Endothelial cell of umbilical vein (primary cell): ENCODE measurements around the gene TRIM24. TPM values are rescaled to one million over a fixed set of nuclear protein-coding genes. Genes with fewer than 3 reads are reported as not detected.

Experiments
- BruUV-seq: library from RNA; stranded (reverse); fragments of 400-500 nt; replicated peaks from 2 replicates; lab custom pipeline; 2021; lab: Mats Ljungman, UMichigan
- CTCF ChIA-PET: fragments of 300-600, 350-600 bp; sonication (Branson Sonifier 250); formaldehyde crosslinking; loops from one replicate; lab custom pipeline; 2021; ENCODE audit warnings: antibody characterized with exemption, inconsistent platforms; lab: Charles Lee
- POLR2A ChIA-PET: fragments of 300-600, 350-600 bp; sonication (Branson Sonifier 250); formaldehyde crosslinking; loops from one replicate; lab custom pipeline; 2021; ENCODE audit warnings: antibody characterized with exemption, inconsistent platforms; lab: Charles Lee
- DNase-seq: peaks from one replicate; pipeline ENCODE4 v3.0.0-alpha.2; 2011; ENCODE audit warnings: low read depth, low spot score
- FAIRE-seq: peaks from 2 replicates; lab custom pipeline; 2011; peaks lifted over from hg19 to GRCh38; lab: Jason Lieb, UNC
- H2AFZ ChIP-seq: 2 replicates; pipeline ENCODE4 v1.6.0; 2012; ENCODE audit warnings: low read depth, low read length, control low read depth, inconsistent platforms
- H3K27ac ChIP-seq: 2 replicates; pipeline ENCODE4 v1.5.1; 2011; ENCODE audit warnings: low read depth, mild to moderate bottlenecking, control low read depth, low read length, moderate library complexity; ENCODE audit not compliant: insufficient read depth
- H3K27me3 ChIP-seq, 2 experiments: 2 replicates each; pipeline versions ENCODE4 v1.6.0 to v1.6.1; 2011; ENCODE audit warnings: low read length in 2 of 2, mixed read lengths in 1 of 2; ENCODE audit not compliant: control insufficient read depth in 2 of 2, insufficient read depth in 2 of 2
- H3K36me3 ChIP-seq, 2 experiments: 2 replicates in 1 of 2; 3 replicates in 1 of 2; pipeline ENCODE4 v1.5.1; 2011; ENCODE audit warnings: low read length in 2 of 2, mild to moderate bottlenecking in 1 of 2, moderate library complexity in 1 of 2; ENCODE audit not compliant: control insufficient read depth in 2 of 2, insufficient read depth in 2 of 2; ENCODE audit errors: extremely low read depth in 1 of 2
- H3K4me1 ChIP-seq: 3 replicates; pipeline ENCODE4 v1.5.1; 2011; ENCODE audit warnings: mild to moderate bottlenecking, low read length; ENCODE audit not compliant: control insufficient read depth, insufficient read depth; ENCODE audit errors: extremely low read depth
- H3K4me2 ChIP-seq: 2 replicates; pipeline ENCODE4 v1.6.1; 2011; ENCODE audit warnings: low read length, control low read depth, mixed read lengths; ENCODE audit not compliant: insufficient read depth
- H3K4me3 ChIP-seq, 3 experiments: fragments of 200-600 bp in 1 of 3; sonication (generic), shearing (Covaris generic) in 1 of 3; replicated peaks in 1 of 3; 2 replicates each; pipeline ENCODE4 v1.5.1; 2011 to 2016; ENCODE audit warnings: control low read depth in 3 of 3, low read length in 3 of 3, mild to moderate bottlenecking in 2 of 3, inconsistent platforms in 1 of 3, low read depth in 1 of 3, moderate library complexity in 1 of 3; ENCODE audit not compliant: insufficient read depth in 1 of 3
- H3K79me2 ChIP-seq: 2 replicates; pipeline ENCODE4 v1.6.0; 2012; ENCODE audit warnings: low read length, inconsistent platforms; ENCODE audit not compliant: control insufficient read depth, insufficient read depth
- H3K9ac ChIP-seq: replicated peaks from 2 replicates; pipeline ENCODE3; 2011; ENCODE audit warnings: low read length, control low read depth; ENCODE audit not compliant: insufficient read depth; ENCODE audit errors: extremely low read depth
- H3K9me1 ChIP-seq: replicated peaks from 3 replicates; pipeline ENCODE4 v1.6.0; 2011; ENCODE audit warnings: mild to moderate bottlenecking, low read length; ENCODE audit not compliant: control insufficient read depth, insufficient read depth; ENCODE audit errors: extremely low read depth
- H3K9me3 ChIP-seq: replicated peaks from 2 replicates; pipeline ENCODE4 v1.5.1; 2012; ENCODE audit warnings: low read length, inconsistent platforms; ENCODE audit not compliant: control insufficient read depth, insufficient read depth
- H4K20me1 ChIP-seq: replicated peaks from 2 replicates; pipeline ENCODE3; 2011; ENCODE audit warnings: mild to moderate bottlenecking, low read length; ENCODE audit not compliant: control insufficient read depth, insufficient read depth; ENCODE audit errors: extremely low read depth
- CTCF ChIP-seq, 2 donors: IDR thresholded peaks; 1 replicate in 1 of 2; 2 replicates in 1 of 2; pipeline ENCODE4 v1.5.1; 2011; ENCODE audit warnings: low read length in 2 of 2, mild to moderate bottlenecking in 2 of 2, moderate library complexity in 2 of 2, control low read depth in 1 of 2, inconsistent platforms in 1 of 2, low read depth in 1 of 2; ENCODE audit not compliant: insufficient read depth in 1 of 2; ENCODE audit errors: extremely low read depth in 1 of 2
- EZH2 ChIP-seq: IDR thresholded peaks from 2 replicates; pipeline ENCODE4 v1.6.1; 2012; ENCODE audit warnings: borderline replicate concordance, low read depth, mild to moderate bottlenecking, moderate library complexity, low read length, inconsistent platforms; ENCODE audit not compliant: severe bottlenecking
- FOS ChIP-seq: IDR thresholded peaks from 2 replicates; pipeline ENCODE4 v1.6.1; 2011; ENCODE audit warnings: mild to moderate bottlenecking, low read length, moderate library complexity, borderline replicate concordance; ENCODE audit not compliant: insufficient read depth
- GATA2 ChIP-seq: IDR thresholded peaks from 2 replicates; pipeline ENCODE4 v1.7.0; 2011; ENCODE audit warnings: low read depth, mild to moderate bottlenecking, moderate library complexity, mixed read lengths, low read length; ENCODE audit not compliant: insufficient read length, insufficient read depth
- JUN ChIP-seq: IDR thresholded peaks from 2 replicates; pipeline ENCODE4 v1.6.1; 2011; ENCODE audit warnings: borderline replicate concordance, low read depth; ENCODE audit not compliant: insufficient read length, insufficient read depth
- MAX ChIP-seq: IDR thresholded peaks from 2 replicates; pipeline ENCODE4 v1.6.1; 2011; ENCODE audit not compliant: insufficient read depth, insufficient read length
- MYC ChIP-seq: IDR thresholded peaks from one replicate; pipeline ENCODE4 v1.6.1; 2011; ENCODE audit warnings: mild to moderate bottlenecking, low read depth, low read length
- POLR2A ChIP-seq: IDR thresholded peaks from 2 replicates; pipeline ENCODE4 v1.6.1; 2012; ENCODE audit warnings: low read depth, mild to moderate bottlenecking, control low read depth, low read length
- POLR2AphosphoS5 ChIP-seq: IDR thresholded peaks from 2 replicates; pipeline ENCODE4 v1.6.1; 2012; ENCODE audit warnings: low read depth, mild to moderate bottlenecking, control low read depth, low read length, moderate library complexity; ENCODE audit not compliant: insufficient read depth
- dilution Hi-C: fragments of 300-500 bp; cut with MboI; formaldehyde crosslinking; loops from one replicate; pipeline ENCODE4 v1.15.0; 2019; ENCODE audit warnings: low sequenced_read_pairs; ENCODE audit not compliant: extremely low pct_ligation_motif_present
- intact Hi-C: fragments of 100-400 bp; cut with micrococcal nuclease; formaldehyde crosslinking; loops from one replicate; pipeline ENCODE4 v1.10.0; 2022
- polyA plus RNA-seq, 4 experiments: library from polyadenylated mRNA; depleted of rRNA in 3 of 4; stranded (reverse) in 3 of 4; unstranded in 1 of 4; fragments of >200 nt; gene quantifications; 2 replicates each; pipeline versions ENCODE4 v1.2.1 to v1.2.3, GENCODE V29; 2011 to 2012; ENCODE audit warnings: missing spikeins in 1 of 4
- total RNA-seq: library from RNA; stranded (reverse); gene quantifications from 2 replicates; pipeline ENCODE4 v1.2.3, GENCODE V29; 2021

TRIM24 gene
- total and polyA plus RNA-seq, 2 donors (not counting 3 experiments of a cell fraction or from before 2014, with no cell fraction given), result 9.1 to 26.1 TPM

- Histone ChIP-seq H3K4me3 (no peak overlapping the region), H4K20me1 (no peaks in the 10 kb centered on the region), H3K9me3 (no peaks in the 10 kb centered on the region), H2AFZ (no peak overlapping the region), H3K4me2 (no peak overlapping the region), H3K9ac (no peak overlapping the region), H3K27me3 (no peaks in the 10 kb centered on the region), H3K27ac (no peak overlapping the region), H3K9me1 (no peaks in the 10 kb centered on the region), H3K36me3 (no peaks in the 10 kb centered on the region), H3K4me1 (no peaks in the 10 kb centered on the region), H3K79me2 (no peaks in the 10 kb centered on the region)
- FAIRE-seq, result no peak
- ChIA-PET POLR2A (no interaction called here), CTCF (no interaction called here)
- no peak for DNase-seq
- TF ChIP-seq MAX, result no peak
- no peak for TF ChIP-seq MYC
- TF ChIP-seq CTCF (IDR thresholded peaks at IDR 0.05; ENCODE audit: extremely low read depth in 1 of 2, insufficient read depth in 1 of 2, low read depth in 1 of 2, low read length in 2 of 2), result no peak
- TF ChIP-seq EZH2, result no peak
- TF ChIP-seq JUN, result no peak
- no peak for TF ChIP-seq FOS
- no peak for TF ChIP-seq POLR2AphosphoS5
- TF ChIP-seq POLR2A, result no peak
- TF ChIP-seq GATA2, result no peak
- dilution Hi-C loops (no loop called here), intact Hi-C loops (no loop called here)
- no TSS peak for BruUV-seq
Observed at GRCh38 chr7:138433583-138434443, 26.2 kb upstream of the TRIM24 start.
